Prostate gland (tissue), 2 donors: ENCODE measurements around the gene GSG1L.

Source experiments
- CTCF ChIP-seq, 4 experiments: fragments of 200-600 bp in 2 of 4; fragments of 450-650 bp in 2 of 4; sonication (generic) in 2 of 4; IDR thresholded peaks; 1 replicate in 3 of 4; 2 replicates in 1 of 4; pipeline ENCODE4 v1.5.1; 2016 to 2019; ENCODE audit warnings: antibody characterized with exemption in 4 of 4, mild to moderate bottlenecking in 2 of 4, moderate library complexity in 2 of 4
- POLR2A ChIP-seq: fragments of 450-650 bp; IDR thresholded peaks from one replicate; pipeline ENCODE4 v1.6.1; 2016; ENCODE audit warnings: antibody characterized with exemption, mild to moderate bottlenecking
- POLR2AphosphoS5 ChIP-seq: sonication (generic); formaldehyde crosslinking; IDR thresholded peaks from one replicate; pipeline ENCODE4 v1.6.1; 2017; ENCODE audit warnings: antibody characterized with exemption

- TF ChIP-seq CTCF (IDR thresholded peaks at IDR 0.05) = no peak
- no peak for TF ChIP-seq POLR2A
- no peak for TF ChIP-seq POLR2AphosphoS5
These were observed 321.2 kb downstream of the GSG1L start for GRCh38 chr16:27742333-27742732.
